ENCODE results near the gene CELSR3. TPM values are rescaled to one million over a fixed set of nuclear protein-coding genes. Genes with fewer than 3 reads are reported as not detected.

The CELSR3 gene
- total RNA-seq, 1 experiment from 2014 or later, result 7.7 TPM

GRCh38 chr3:48702320-48702920 is 39.7 kb upstream of the CELSR3 start:
- CTCF ChIA-PET, result no interaction called here
- no peaks in the 10 kb centered on the region for H3K4me1 ChIP-seq (ENCODE audit: control insufficient read depth, insufficient read depth, low read length)
- TF ChIP-seq POLR2AphosphoS5 (IDR thresholded peaks at IDR 0.05; ENCODE audit: low read depth, low read length) (no peak), SIN3A (IDR thresholded peaks at IDR 0.05; ENCODE audit: borderline replicate concordance, insufficient read depth, low read depth, low read length) (no peak), REST (IDR thresholded peaks at IDR 0.05; ENCODE audit: insufficient read depth in 1 of 2, low read depth in 2 of 2, low read length in 1 of 2) (no peak), CTCF (IDR thresholded peaks at IDR 0.05) (no peak), TCF7L2 (IDR thresholded peaks at IDR 0.05; ENCODE audit: low read depth, low read length) (no peak)
- no peaks in the 10 kb centered on the region for H3K9me3 ChIP-seq (ENCODE audit: control insufficient read depth, insufficient read depth, low read depth, low read length)
- intact Hi-C loops (cut with micrococcal nuclease; ENCODE audit: unreplicated experiment), result no loop called here
- in situ Hi-C loops (cut with HindIII; ENCODE audit: low pct_unique_long_range_greater_than_20kb, low sequenced_read_pairs), result no loop called here
- H3K36me3 ChIP-seq (ENCODE audit: control insufficient read depth, insufficient read depth, low read length), result peaks cover 6% of the 10 kb centered on the region
- POLR2A ChIA-PET, result no interaction called here
- no peak for DNase-seq (ENCODE audit: low read depth, low spot score)
- no peak for ATAC-seq
- H3K27ac ChIP-seq (ENCODE audit: low read length), result no peak overlapping the region
- no peak overlapping the region for H3K4me3 ChIP-seq (ENCODE audit: low read depth in 2 of 2, low read length in 2 of 2)
- no TSS peak for BruUV-seq (replicated peaks)
- H3K27me3 ChIP-seq (ENCODE audit: control insufficient read depth, insufficient read depth, low read length), result no peaks in the 10 kb centered on the region

- Histone ChIP-seq H3K27ac (ENCODE audit: low read length) (no peak overlapping the region), H3K9me3 (ENCODE audit: control insufficient read depth, insufficient read depth, low read depth, low read length) (no peaks in the 10 kb centered on the region), H3K36me3 (ENCODE audit: control insufficient read depth, insufficient read depth, low read length) (peaks cover 5% of the 10 kb centered on the region), H3K4me3 (ENCODE audit: low read depth in 2 of 2, low read length in 2 of 2) (no peak overlapping the region), H3K4me1 (ENCODE audit: control insufficient read depth, insufficient read depth, low read length) (no peaks in the 10 kb centered on the region), H3K27me3 (ENCODE audit: control insufficient read depth, insufficient read depth, low read length) (no peaks in the 10 kb centered on the region)
- in situ Hi-C loops (cut with HindIII; ENCODE audit: low pct_unique_long_range_greater_than_20kb, low sequenced_read_pairs), result no loop called here
- no TSS peak for BruUV-seq (replicated peaks)
- CTCF ChIA-PET, result no interaction called here
- DNase-seq (ENCODE audit: low read depth, low spot score) (no peak), ATAC-seq (no peak; the same call in 1 of the 2 replicates)
- TF ChIP-seq CTCF (IDR thresholded peaks at IDR 0.05) (no peak), REST (IDR thresholded peaks at IDR 0.05; ENCODE audit: insufficient read depth in 1 of 2, low read depth in 2 of 2, low read length in 1 of 2) (no peak), POLR2AphosphoS5 (IDR thresholded peaks at IDR 0.05; ENCODE audit: low read depth, low read length) (no peak), SIN3A (IDR thresholded peaks at IDR 0.05; ENCODE audit: borderline replicate concordance, insufficient read depth, low read depth, low read length) (no peak), TCF7L2 (IDR thresholded peaks at IDR 0.05; ENCODE audit: low read depth, low read length) (no peak)
- POLR2A ChIA-PET, result no interaction called here
- intact Hi-C loops (cut with micrococcal nuclease; ENCODE audit: unreplicated experiment), result no loop called here
Observed at GRCh38 chr3:48700731-48701405, 38.2 kb upstream of the CELSR3 start.
